HepG2 (cell line): ENCODE data around the gene KIAA1958. TPM values are rescaled to one million over a fixed set of nuclear protein-coding genes. Genes with fewer than 3 reads are reported as not detected.
A peak's percentile ranks its signal among the peaks of the same experiment; 100 is the strongest.

Experiments used
- ADNP ChIP-seq: sonication (generic); formaldehyde crosslinking; IDR thresholded peaks from 2 replicates; pipeline ENCODE4 v1.4.0; 2020; ENCODE audit warnings: missing genetic modification reagents
- DR1 ChIP-seq: sonication (generic); formaldehyde crosslinking; IDR thresholded peaks from 2 replicates; pipeline ENCODE4 v1.8.0; 2021; ENCODE audit warnings: mild to moderate bottlenecking, missing genetic modification reagents, inconsistent platforms
- FOXA1 ChIP-seq, 2 experiments: fragments of 450-650 bp in 1 of 2; sonication (generic) in 1 of 2; formaldehyde crosslinking in 1 of 2; IDR thresholded peaks; 2 replicates each; pipeline versions ENCODE4 v1.4.0 to v1.6.1; 2016 to 2020; ENCODE audit warnings: missing genetic modification reagents in 1 of 2
- GLI4 ChIP-seq: sonication (generic); formaldehyde crosslinking; IDR thresholded peaks from 2 replicates; pipeline ENCODE4 v1.5.1; 2020; ENCODE audit warnings: missing genetic modification reagents, mild to moderate bottlenecking, moderate library complexity, borderline replicate concordance
- HDAC1 ChIP-seq: sonication (generic); formaldehyde crosslinking; IDR thresholded peaks from 2 replicates; pipeline ENCODE4 v1.5.1; 2020; ENCODE audit warnings: mild to moderate bottlenecking, missing genetic modification reagents
- HMG20B ChIP-seq: conservative IDR thresholded peaks from 2 replicates; pipeline ENCODE4 v1.6.1; 2016; ENCODE audit warnings: missing genetic modification reagents, missing compliant biosample characterization
- MEIS2 ChIP-seq: sonication (generic); formaldehyde crosslinking; IDR thresholded peaks from 2 replicates; pipeline ENCODE4 v1.9.0; 2021; ENCODE audit warnings: mild to moderate bottlenecking, missing genetic modification reagents
- ONECUT2 ChIP-seq: sonication (generic); formaldehyde crosslinking; IDR thresholded peaks from 2 replicates; pipeline ENCODE4 v1.4.0; 2020; ENCODE audit warnings: missing genetic modification reagents
- SSRP1 ChIP-seq: IDR thresholded peaks from 2 replicates; pipeline ENCODE4 v1.6.1; 2016; ENCODE audit warnings: control low read depth
- ZC3H4 ChIP-seq: sonication (generic); formaldehyde crosslinking; IDR thresholded peaks from 2 replicates; pipeline ENCODE4 v1.4.0; 2020; ENCODE audit warnings: missing genetic modification reagents, borderline replicate concordance
- ZMAT5 ChIP-seq: sonication (generic); formaldehyde crosslinking; IDR thresholded peaks from 2 replicates; pipeline ENCODE4 v1.5.0; 2020; ENCODE audit warnings: mild to moderate bottlenecking, low read depth, missing genetic modification reagents, borderline replicate concordance
- ZNF646 ChIP-seq: sonication (generic); formaldehyde crosslinking; IDR thresholded peaks from 2 replicates; pipeline ENCODE4 v1.9.0; 2021; ENCODE audit warnings: mild to moderate bottlenecking, missing genetic modification reagents
- polyA plus RNA-seq, 8 experiments: library from polyadenylated mRNA; depleted of rRNA in 3 of 8; stranded (reverse) in 7 of 8; unstranded in 1 of 8; fragments of >200 nt; fragmentation: Illumina TruSeq in 4 of 8; extraction: Trizol in 4 of 8; gene quantifications; 2 replicates each; pipeline versions ENCODE4 v1.2.1 to v1.2.3, GENCODE V29; 2011 to 2016; ENCODE audit warnings: low read depth in 4 of 8, missing spikeins in 1 of 8, mixed read lengths in 1 of 8; ENCODE audit not compliant: insufficient read depth in 1 of 8
- total RNA-seq, 5 experiments: library from RNA; depleted of rRNA; stranded (reverse); fragments of >200 nt; fragmentation: Illumina TruSeq; extraction: Trizol; gene quantifications; 2 replicates each; pipeline ENCODE4 v1.2.3, GENCODE V29; 2016; ENCODE audit warnings: low read depth in 1 of 5
- TF ChIP-seq, protein P1 (sequence below): sonication (generic); formaldehyde crosslinking; IDR thresholded peaks from 2 replicates; pipeline ENCODE4 v1.4.0; 2020; ENCODE audit warnings: missing genetic modification reagents
- TF ChIP-seq, protein P2 (sequence below): sonication (generic); formaldehyde crosslinking; IDR thresholded peaks from 2 replicates; pipeline ENCODE4 v1.4.0; 2020; ENCODE audit warnings: low read depth, mild to moderate bottlenecking, missing genetic modification reagents

The KIAA1958 gene
- total and polyA plus RNA-seq, 2 of the 13 experiments (the other 11 are each of a cell fraction or from before 2014, with no cell fraction given), result 8.5 to 10.3 TPM

DNA sequence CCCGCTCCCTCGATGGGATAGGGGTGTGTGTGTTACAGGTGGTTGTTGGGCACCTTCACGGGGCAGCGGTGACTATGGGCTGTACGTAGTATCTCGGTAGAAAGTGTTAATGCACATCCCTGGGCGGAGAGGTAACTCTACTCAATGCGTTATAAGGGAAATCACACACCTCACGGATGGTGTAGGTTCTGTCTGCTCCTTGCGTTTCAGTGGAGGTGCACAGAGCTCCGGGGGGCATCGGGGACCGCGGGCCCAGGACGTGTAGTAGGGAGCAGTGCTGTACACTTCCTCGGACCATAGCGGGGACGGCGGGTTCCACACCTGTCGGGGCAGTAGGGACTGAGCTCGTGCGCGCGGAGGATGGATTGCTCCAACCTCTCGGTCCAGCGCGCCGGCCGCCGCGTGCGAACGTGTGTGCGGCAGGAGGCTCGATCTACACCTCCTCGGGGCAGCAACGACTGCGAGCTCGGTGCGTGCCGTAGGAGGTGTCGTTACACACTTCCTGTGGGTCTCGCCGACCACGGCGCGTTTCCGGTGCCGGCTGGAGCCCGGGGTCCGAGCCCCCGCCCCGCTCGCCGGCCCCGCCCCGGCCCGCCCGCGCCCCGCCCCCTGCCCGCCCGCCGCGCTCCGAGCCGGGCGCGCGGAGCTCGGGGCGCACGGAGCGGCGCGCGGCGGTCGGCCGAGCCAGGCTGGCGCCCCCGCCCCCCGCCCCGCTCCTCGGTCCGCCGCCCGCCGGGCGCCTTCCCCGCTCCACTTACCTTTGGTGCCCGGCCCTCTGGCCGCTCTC, at the start of gene KIAA1958 (continued):
- TF ChIP-seq ZNF646 (CRISPR knock-in tag), result peak; percentile 80
- TF ChIP-seq, protein P1, sequence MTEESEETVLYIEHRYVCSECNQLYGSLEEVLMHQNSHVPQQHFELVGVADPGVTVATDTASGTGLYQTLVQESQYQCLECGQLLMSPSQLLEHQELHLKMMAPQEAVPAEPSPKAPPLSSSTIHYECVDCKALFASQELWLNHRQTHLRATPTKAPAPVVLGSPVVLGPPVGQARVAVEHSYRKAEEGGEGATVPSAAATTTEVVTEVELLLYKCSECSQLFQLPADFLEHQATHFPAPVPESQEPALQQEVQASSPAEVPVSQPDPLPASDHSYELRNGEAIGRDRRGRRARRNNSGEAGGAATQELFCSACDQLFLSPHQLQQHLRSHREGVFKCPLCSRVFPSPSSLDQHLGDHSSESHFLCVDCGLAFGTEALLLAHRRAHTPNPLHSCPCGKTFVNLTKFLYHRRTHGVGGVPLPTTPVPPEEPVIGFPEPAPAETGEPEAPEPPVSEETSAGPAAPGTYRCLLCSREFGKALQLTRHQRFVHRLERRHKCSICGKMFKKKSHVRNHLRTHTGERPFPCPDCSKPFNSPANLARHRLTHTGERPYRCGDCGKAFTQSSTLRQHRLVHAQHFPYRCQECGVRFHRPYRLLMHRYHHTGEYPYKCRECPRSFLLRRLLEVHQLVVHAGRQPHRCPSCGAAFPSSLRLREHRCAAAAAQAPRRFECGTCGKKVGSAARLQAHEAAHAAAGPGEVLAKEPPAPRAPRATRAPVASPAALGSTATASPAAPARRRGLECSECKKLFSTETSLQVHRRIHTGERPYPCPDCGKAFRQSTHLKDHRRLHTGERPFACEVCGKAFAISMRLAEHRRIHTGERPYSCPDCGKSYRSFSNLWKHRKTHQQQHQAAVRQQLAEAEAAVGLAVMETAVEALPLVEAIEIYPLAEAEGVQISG (CRISPR knock-in tag), result peak; percentile 88
- TF ChIP-seq FOXA1 (IDR thresholded peaks at IDR 0.05), result no peak
- TF ChIP-seq FOXA1 (CRISPR knock-in tag; IDR thresholded peaks at IDR 0.05), result 0 out of 2 replicates have a peak, but pooled peaks have one; percentile 47
- TF ChIP-seq HDAC1 (CRISPR knock-in tag), result peak; percentile 83
- TF ChIP-seq, protein P2, sequence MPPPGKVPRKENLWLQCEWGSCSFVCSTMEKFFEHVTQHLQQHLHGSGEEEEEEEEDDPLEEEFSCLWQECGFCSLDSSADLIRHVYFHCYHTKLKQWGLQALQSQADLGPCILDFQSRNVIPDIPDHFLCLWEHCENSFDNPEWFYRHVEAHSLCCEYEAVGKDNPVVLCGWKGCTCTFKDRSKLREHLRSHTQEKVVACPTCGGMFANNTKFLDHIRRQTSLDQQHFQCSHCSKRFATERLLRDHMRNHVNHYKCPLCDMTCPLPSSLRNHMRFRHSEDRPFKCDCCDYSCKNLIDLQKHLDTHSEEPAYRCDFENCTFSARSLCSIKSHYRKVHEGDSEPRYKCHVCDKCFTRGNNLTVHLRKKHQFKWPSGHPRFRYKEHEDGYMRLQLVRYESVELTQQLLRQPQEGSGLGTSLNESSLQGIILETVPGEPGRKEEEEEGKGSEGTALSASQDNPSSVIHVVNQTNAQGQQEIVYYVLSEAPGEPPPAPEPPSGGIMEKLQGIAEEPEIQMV (CRISPR knock-in tag), result peak; percentile 85
- no peak for TF ChIP-seq ADNP (CRISPR knock-in tag)
- no peak for TF ChIP-seq SSRP1
- TF ChIP-seq GLI4, result no peak
- TF ChIP-seq HMG20B (CRISPR knock-in tag), result no peak
- TF ChIP-seq ZC3H4 (CRISPR knock-in tag), result no peak
- no peak; the same call in 1 of the 2 replicates for TF ChIP-seq DR1
- peak; percentile 92 for TF ChIP-seq MEIS2 (CRISPR knock-in tag)
- no peak for TF ChIP-seq ONECUT2 (CRISPR knock-in tag)
- no peak for TF ChIP-seq ZMAT5 (CRISPR knock-in tag)
